Raji (cell line): ENCODE results near the gene DPM2.

Experiments
- POLR2A ChIP-seq: IDR thresholded peaks from 2 replicates; pipeline ENCODE4 v1.6.1; 2011; ENCODE audit warnings: low read depth, low read length, control low read depth; ENCODE audit not compliant: insufficient read depth

DPM2 gene

GRCh38 chr9:127953154-127953553 is 15.5 kb upstream of the DPM2 start:
- no peak for TF ChIP-seq POLR2A

DNA sequence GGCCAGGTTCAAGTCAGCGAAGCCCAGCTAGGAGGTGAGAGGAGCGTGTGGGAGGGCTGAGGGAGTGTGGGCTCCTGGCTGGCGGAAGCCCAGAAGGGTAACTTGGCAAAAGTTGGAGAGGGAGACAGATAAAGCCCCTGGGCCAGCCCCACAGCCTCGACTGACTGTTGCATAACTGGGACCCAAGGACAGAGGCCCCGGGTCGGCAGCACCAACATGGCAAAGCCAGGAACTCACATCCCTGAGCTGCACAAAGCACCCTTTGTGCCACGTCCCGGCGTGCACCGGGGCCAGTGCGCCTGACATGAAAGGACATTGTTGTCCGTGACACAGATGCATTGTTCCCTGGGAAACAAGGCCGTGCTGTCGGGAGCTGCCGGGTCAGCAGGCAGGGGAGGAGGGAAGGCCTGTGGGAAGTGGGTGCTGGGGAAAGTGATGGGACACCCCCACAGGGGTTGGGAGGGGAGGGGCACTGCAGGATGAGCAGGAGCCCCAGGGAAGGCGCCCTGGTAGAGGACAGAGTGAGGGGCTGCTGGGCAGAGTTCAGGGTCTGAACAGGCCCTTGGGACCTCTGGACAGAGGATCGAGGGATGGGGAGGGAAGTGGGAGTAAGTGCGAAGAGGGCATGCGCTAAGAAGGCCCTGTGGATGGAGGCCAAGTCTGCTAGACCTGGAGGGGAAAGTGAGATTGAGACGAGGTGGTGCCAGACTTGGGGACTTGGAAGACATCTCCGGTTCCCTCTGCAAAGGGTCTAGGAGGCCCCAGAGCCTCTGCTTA is 13.0 kb upstream of the DPM2 start:
- TF ChIP-seq POLR2A = no peak

GRCh38 chr9:127949827-127950512 is 12.3 kb upstream of the DPM2 start:
- no peak for TF ChIP-seq POLR2A

DNA sequence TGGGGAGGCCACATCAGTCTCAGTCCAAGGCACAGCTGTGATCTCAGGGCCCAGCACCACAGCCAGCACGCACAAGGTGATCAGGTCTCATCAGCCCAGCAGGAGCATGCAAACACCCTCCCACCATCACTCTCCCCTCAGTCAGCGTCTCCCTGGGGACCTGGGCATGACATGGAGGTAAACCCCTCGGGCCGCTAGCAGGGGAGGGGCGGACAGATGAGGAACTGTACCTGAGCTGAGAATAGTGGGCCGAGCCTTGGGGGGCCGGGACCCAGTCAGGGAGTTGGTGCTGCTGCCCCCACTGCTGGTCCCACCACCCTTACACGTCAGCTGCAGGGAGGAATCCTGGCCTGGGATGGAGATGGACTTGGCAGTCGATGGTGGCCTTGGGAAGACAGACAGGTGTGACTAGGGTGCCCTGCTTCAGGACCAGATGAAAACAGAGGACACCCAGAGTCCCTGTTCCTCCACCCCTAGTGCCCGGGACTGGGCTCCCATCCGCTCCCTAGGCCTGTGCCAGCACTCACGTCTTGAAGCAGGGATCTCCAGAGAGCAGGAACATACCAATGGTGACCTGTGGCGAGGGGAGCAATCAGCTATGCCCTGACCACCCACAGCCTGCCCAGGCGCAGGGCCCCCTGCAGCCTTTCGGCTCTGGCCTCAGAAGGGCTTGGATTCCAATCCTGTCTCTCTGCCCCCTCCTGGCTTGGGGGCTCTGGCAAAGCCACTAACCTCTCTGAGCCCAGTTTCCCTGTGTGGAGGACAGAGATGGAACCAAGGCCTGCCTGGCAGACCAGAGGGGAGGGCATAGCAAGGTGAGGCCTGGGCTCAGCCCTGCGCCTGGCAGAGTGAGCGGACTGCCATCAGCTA is 10.4 kb upstream of the DPM2 start:
- no peak for TF ChIP-seq POLR2A

- no peak for TF ChIP-seq POLR2A
Measured at GRCh38 chr9:127946728-127947127, 9.1 kb upstream of the DPM2 start.

GRCh38 chr9:127945942-127946341 is 8.3 kb upstream of the DPM2 start:
- no peak for TF ChIP-seq POLR2A

DNA sequence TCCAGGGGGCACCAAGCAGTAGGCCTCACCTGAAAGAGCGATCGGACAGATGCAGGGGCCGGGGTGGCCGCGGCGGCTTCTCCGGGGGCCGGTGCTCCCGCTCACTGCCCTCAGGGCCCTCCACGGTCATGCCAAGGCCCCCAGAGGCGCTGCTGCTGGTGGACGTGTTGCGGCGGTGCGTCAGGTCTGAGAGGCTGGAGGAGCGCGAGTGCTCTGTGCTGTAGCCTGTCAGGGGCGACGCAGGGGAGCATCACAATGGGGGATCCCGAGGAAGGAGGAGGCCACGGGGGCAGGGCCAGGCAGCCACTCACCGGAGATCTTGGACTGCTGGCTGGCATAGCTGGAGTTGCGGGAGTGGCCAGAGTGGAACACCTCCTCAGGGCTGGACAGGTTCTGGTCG is 7.7 kb upstream of the DPM2 start:
- no peak for TF ChIP-seq POLR2A

GRCh38 chr9:127944586-127945218 is 7.0 kb upstream of the DPM2 start:
- no peak for TF ChIP-seq POLR2A

DNA sequence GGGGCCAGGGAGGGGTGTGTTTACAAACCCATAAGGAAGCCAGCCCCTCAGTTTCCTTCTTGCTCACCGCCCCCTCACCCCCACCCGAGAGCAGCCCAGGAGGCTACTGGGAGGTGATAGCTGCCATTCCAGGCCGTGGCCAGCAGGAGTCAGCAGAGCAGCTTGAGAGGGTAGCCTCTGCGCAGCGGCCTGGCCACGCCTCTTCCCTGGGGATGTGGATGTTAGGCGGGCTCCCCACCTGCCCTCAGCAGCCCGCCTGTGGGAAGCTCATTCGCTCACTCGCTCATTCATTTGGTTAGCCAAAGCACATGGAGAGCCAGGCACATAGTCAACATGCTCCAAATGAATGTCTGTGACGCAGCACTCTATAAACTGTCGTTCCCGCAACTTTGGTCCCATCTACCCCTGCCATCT is 6.1 kb upstream of the DPM2 start:
- TF ChIP-seq POLR2A = no peak

DNA sequence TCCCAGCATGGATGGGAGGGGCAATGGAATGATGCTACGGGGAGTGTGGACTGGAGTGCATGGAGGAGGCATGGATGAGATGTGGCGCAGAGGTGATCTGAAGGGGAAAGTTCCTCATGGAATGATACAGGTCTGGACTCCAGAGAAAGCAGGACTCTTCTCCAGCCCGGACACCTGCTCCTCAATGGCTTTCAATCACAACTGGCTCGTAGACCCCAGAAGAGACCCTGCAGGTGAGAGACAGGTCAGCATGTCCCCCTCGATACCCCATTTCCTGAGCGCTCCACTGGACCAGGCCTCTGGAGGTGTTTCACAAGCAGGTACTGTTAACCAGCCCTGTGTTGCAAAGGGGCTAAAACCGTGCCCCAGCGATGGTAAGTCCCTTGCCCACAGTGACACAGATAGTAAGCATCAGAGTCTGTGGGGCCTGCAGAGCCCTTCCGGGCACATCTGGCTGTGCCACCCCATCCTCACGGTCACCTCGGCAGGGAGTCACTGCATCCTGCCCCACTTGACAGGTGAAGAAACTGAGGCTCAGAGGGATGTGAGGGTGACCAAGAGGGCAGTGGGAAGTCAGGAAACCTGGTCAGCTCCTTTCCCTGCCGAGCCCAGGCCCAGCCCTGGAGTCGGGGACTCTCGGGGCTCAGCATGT is 5.5 kb upstream of the DPM2 start:
- TF ChIP-seq POLR2A = no peak

DNA sequence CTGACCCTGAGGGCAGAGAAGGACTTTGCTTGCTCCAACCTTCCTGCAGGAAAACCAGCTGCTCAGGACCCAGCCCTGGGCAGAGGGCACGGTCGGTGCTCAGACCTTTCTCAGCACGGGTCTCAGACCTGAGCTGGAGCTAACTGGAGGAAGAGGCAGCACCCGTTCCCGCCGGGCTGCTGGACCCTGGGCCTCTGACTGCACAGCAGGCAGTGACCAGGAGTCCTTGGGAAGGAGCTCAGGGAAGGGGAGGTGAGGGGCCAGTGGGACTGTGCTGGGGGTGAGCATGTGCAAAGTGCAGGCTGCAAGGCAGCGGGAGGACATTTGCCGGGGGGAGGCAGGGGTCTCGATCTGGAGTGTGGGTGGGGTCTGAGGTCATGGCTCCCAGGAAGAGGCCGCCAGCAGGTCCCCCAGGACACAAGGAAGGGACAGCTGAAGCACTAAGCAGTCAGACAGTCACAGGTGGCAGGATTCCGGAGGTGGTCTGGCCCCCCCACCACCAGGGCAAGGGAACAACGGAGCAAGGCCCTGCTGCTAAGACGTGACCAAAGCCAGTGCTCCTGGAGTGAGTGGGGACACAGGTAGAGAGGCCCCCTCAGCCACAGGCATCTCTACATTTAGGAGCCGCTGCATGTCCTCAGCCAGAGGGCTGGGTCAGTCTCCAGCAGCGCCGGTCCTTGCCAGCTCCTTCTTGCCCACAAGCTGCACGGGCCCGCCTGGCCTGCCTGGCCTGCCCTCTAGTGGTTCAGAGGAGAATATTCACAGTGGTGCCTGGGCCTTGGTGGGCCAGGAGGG is 4.8 kb upstream of the DPM2 start:
- no peak for TF ChIP-seq POLR2A

GRCh38 chr9:127941961-127942215 is 4.2 kb upstream of the DPM2 start:
- no peak for TF ChIP-seq POLR2A

GRCh38 chr9:127941062-127941960 is 3.7 kb upstream of the DPM2 start:
- no peak for TF ChIP-seq POLR2A
